ENCODE results near the gene AP1B1.
"Not testable (repeated sequence)": the region's sequence is repeated elsewhere in the genome, so short reads cannot be mapped to it uniquely, and the experiment has no call there.

AP1B1 gene

DNA sequence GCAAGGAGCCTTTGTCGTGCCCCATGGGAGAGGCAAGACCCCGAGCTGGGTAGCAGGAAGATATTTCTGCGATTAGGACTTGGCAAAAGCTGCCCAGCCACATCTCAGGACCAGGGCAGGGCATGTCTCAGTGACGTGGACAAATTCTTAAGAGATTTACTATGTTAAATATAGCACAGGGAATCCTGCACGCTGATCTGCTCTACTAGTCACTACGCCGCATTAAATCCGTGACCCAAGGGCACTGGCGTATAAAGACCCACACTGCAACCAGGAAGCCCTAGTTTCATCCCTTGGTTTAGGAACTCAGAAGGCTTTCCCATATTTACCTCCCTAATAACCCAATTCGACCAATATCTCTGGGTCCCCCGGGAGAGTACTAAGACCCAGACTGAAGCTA, 35.1 kb downstream of the AP1B1 start:
- FAIRE-seq = no peak
- no peak for DNase-seq (ENCODE audit: insufficient read length, low spot score)

DNA sequence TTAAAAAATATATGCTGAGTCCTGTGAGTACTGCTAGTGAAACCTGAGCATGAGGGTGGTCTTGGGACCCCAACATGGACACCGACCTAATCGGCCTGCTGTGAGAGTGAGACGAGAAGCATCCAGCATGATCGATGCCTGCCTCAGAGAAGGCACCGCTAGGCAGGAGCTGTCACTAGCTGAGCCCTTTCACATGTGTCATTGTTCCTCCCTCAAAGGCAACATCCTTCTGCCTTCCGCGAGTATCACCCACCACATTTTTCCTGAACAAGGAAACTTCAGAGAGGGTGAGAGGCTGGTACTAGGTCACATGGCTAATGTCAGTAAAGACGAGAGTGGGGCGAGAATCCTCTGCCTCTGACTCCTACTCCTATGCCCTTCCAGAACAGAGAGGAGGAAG, 35.6 kb downstream of the AP1B1 start:
- no peak for FAIRE-seq
- DNase-seq (ENCODE audit: insufficient read length, low spot score) = no peak

DNA sequence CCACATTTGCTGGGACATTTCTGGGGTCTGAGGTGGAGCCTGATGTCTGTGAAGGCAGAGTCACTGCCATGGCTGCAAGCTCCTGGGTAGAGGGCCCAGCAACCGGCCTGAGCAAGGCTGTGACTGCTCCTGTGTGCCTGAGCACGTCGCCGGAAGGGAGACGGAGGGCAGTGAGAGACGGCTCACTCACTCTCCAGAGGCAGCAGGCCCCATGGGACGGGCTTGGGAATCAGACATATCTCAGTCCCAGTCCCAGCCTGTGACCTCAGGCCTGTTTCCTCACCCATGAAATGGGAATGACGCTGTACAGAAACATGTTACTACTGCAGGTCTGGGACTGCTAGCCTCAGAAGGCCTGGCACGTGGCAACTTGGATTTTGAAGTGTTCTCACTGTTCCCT, 36.5 kb downstream of the AP1B1 start:
- no peak for FAIRE-seq

DNA sequence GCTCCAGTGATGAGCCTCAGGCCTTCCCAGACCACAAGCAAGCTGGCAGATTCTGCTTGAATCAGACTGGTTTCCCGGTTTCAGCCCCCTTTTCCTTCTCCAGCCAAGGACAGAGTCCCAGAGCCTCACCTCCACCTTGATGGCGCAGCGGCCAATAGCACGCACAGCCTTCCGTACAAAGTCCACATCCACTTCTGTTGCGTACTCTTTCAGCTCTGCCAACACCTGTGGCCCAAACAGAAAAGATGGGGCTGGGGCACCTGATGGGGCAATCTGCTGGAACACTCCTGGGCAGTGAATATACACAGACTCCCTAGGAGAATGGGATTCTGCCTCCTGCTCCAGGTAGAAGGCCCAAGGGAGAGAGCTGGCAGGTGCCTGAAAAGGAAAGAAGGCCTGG, 37.3 kb downstream of the AP1B1 start:
- FAIRE-seq = no peak
- no peak for DNase-seq (ENCODE audit: insufficient read length, low spot score)

More for the DNA sequence above, 36.5 kb downstream of the AP1B1 start:
- DNase-seq (ENCODE audit: insufficient read length, low spot score) = no peak

DNA sequence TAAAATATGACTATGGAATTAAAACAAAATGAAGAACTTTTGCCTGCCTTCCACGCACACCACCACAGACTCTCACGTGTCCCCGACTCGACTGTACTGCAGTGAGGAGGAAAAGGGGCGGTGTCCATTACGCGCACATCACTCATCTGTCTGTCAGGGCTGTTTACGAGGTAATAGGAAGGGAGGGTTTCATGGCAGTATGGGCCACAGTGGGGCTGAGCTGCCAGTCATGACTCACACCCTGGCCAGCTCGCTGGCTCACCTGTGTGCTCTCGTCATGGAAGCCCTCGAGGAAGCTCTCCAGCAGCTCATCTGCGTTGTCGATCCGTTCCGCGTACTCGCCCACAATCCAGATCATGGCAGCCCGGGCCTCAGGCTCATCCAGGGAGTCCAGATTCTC, 39.4 kb downstream of the AP1B1 start:
- FAIRE-seq = no peak
- DNase-seq (ENCODE audit: insufficient read length, low spot score) = no peak

DNA sequence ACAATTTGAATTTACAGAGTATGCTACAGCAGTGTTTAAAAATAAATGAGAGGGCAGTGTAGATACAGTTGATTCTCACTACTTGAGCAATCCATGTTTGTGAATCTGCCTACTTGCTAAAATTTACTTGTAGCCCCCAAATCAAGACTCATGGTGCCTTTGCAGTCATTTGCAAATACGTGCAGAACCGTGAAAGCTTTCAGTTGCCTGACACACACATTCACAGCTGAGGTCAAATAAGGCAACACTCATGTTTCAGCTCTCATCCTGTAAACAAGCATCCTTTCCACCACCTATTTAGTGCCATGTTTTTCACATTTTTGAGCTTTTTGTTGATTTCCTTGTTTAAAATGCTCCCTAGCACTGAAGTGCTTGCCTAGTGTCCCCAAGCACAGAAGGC, 40.3 kb downstream of the AP1B1 start:
- no peak for DNase-seq (ENCODE audit: insufficient read length, low spot score)
- FAIRE-seq = no peak

DNA sequence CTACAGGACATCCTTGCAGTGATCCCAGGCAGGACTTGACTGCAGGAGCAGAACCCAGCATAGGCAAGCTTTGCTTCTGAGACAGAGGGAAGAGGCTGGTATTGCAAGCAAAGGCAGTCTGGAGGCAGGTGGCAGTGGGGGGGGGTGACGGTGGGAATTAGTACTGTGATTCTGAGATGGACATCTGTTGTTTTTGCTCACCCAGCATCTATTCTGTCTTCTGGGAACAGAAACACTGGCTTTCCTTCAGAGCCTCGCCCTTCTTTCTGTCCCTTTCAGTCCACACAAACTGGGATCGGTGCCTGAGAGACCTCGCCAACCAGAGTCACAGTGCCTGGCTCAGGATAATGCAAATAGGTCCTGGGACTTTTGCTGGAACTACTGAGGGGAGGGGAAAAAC, 41.7 kb downstream of the AP1B1 start:
- no peak for DNase-seq (ENCODE audit: insufficient read length, low spot score)

DNA sequence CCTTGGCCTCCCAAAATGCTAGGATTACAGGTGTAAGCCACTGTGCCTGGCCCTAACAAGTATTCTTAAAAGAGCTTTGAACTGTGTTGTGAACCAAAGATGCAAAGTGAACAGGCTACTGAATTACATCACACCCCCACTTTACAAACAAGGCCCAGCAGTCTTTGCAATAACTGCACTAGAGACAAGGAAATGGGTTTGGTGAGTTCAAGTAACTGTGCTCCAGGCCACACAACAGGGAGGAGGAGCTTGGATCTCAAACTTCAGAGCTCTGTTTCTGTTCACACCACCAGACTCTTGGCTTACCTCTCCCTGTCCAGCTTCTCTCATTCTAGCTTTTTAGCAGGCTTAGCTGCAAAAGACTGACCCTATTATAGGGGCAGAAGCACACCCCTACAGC, 42.4 kb downstream of the AP1B1 start:
- FAIRE-seq (no peak), DNase-seq (ENCODE audit: insufficient read length, low spot score) (no peak)

More for the DNA sequence above, 41.7 kb downstream of the AP1B1 start:
- FAIRE-seq = no peak

DNA sequence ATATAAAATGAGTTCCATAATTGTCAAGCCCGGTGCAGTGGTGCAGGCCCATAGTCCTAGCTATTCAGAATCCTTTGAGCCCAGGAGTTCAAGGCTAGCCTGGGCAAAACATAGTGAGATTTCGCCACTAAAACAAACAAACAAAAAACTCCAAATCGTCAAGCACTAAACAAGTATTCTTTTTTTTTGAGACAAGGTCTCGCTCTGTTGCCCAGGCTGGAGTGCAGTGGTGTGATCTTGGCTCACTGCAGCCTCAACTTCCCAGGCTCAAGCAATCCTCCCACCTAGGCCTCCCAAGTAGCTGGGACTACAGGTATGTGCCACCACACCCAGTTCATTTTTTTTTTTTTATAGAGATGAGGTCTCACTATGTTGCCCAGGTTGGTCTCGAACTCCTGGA, 43.5 kb downstream of the AP1B1 start:
- not testable (repeated sequence) for FAIRE-seq; DNase-seq (ENCODE audit: insufficient read length, low spot score)

DNA sequence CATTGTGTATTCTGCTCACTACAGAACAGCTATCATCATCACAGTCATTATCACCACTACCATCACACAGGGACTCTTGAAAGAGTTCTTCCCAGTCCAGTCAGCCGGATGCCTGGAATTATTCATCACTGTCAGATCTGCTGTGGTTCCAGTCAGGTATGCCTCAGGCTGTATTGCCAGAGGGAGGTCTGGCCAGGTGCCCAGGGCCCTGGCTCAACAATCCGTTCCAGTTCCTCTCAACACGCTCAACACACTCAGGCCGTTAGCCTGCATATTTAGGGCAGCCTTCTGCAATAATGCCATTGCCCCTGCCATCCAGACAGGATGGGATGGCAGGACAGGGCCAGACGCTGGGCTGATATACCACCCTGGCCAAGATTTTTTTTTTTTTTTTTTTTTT, 44.2 kb downstream of the AP1B1 start:
- FAIRE-seq (no peak), DNase-seq (ENCODE audit: insufficient read length, low spot score) (no peak)

DNA sequence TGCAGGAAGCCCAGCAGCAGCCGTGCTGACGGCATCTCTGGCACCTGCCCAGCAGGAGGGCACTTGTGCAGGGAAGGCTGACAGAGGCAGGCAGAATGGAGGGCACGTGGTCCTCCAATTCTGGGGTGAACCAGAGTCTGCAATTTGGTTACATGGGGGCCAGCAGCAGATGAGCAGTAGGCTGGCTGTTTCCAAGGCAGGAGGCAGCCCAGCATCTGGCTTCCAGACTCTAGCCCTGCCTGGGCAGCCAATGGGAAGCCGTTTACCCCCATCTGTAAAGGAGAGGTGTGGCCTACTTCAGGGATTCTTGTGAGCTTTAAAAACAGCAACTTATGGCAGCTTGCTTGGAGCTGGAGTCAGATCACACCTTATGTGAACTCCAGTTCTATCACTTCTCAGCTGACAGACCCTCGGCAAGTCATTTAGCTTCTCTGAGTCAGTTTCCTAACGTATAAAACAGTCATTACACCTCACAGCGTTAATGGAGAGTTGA, 45.0 kb downstream of the AP1B1 start:
- FAIRE-seq = no peak
- no peak for DNase-seq (ENCODE audit: insufficient read length, low spot score)

DNA sequence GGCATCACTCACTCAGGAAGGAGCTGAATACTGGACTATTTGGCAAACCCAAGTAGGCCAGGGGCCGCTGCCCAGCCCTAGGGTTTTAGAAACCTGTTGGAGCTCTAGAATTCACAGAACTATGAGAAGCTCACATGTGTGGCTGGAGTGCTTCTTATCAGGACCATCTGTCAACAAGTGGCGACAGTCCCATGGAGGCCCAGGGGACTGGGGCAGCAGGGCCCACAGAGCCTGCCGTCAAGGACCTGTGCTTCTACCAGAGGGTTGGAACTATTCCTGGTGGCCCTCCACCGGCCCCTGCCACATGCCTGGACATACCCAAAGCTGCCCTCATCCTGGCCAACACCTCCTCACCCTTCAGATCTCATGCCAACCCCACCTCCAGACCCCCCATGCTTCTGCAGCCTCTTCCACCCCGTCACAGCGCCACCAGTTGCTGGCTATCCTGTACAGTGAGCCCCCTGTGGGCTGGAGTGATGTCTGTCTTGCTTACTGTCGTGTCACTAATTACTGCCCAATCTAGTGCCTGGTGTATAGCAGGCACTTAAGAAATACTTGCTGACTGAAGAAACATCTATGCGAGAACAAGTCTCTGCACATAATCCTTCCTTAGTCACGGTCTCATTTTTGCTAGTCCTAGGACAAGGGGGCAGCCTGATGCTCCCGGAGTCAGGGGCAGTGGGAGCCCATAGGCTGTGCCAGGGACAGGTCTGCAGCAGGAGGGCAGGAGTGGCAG, 45.6 kb downstream of the AP1B1 start:
- DNase-seq (ENCODE audit: insufficient read length, low spot score) (no peak), FAIRE-seq (no peak)

DNA sequence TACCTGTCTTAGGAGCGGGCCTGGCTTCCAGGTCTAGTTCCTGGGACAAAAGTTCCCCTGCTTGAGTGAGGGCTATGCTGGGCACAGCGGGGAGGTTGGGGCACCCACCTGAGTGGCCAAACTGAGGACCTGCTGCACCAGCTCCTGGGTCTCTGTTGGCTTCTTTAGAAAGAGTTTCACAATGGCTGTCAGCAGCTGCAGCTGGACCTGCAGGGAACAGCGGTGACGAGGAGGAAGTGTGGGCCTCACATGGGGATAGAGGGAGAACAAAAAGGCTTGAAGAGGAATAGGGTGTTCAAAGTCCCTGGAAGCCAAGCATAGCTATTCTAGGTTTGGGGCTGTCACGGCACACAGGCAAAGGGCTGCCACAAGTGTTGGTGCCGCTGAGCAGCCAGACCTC, 46.2 kb downstream of the AP1B1 start:
- DNase-seq (ENCODE audit: insufficient read length, low spot score) (no peak), FAIRE-seq (no peak)

DNA sequence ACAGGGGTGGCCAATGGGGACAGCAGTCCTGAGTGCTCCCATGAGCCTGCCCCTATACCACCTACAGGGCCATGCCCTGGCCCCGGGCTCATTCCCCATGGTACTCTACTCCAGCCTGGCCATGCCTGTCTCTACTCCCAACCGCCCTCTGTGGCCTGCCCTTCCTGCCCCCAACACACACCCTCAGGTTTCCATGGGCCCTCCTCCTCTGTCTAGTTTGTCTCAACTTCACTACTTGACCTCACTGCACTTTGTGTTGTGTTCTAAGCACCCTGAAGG, 46.6 kb downstream of the AP1B1 start:
- FAIRE-seq (no peak), DNase-seq (ENCODE audit: insufficient read length, low spot score) (no peak)

DNA sequence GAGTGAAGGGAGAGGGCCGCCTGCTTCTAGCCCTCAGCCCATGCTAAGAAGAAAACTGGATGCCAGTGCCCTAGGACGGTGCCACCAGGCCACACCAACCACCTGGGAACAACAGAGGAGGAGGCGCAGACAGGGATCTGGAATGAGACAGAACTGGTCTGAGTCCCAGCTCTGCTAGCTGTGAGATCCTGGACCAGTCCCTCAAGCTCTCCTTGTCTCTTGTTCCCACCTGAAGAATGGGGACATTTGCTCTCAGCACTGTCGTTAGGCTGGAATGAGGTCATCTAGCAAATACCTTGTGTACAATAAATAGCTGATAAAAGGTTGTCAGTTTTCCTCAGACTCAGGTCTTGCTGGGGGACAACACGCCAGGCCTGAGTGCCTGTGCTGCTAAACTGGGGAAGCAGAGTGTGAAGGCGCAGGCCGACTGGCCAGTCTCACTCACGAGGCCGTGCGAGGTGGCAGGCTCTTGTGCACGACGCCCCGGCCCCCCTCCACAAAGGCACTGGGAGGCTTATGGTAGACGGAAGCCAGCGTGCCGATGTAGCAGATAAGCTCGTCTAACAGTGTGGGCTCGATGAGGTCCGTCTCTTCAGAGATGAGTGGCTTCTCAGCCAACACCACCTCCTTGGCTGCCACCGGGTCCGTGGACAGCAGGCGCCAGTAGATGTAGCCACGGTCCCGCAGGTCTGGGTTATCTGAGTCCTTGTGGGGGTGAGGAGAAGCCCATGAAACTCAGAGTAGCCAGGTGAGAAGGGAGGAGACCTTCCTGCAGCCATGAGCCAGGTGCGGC, 47.1 kb downstream of the AP1B1 start:
- DNase-seq (ENCODE audit: insufficient read length, low spot score) = no peak
- no peak for FAIRE-seq

DNA sequence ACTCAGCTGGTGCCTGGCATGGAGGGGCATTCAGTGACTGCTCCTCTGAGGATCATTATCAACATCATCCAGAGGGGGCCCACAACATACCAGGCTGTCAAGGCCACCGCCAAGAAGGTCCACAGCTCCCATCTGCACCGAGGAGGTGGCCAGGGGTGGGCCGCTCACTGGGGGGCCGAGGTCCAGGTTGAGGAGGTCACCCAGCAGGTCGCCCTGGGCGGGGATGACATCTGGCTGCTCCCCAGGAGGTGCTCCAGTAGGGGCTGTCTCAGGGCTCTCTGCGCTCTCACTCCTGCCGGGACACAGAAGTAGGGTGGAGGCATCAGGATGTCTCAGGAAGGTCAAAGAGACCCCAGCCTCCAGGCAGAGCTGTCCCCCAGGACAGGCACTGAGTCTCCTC, 47.8 kb downstream of the AP1B1 start:
- DNase-seq (ENCODE audit: insufficient read length, low spot score) = no peak
- FAIRE-seq = no peak

DNA sequence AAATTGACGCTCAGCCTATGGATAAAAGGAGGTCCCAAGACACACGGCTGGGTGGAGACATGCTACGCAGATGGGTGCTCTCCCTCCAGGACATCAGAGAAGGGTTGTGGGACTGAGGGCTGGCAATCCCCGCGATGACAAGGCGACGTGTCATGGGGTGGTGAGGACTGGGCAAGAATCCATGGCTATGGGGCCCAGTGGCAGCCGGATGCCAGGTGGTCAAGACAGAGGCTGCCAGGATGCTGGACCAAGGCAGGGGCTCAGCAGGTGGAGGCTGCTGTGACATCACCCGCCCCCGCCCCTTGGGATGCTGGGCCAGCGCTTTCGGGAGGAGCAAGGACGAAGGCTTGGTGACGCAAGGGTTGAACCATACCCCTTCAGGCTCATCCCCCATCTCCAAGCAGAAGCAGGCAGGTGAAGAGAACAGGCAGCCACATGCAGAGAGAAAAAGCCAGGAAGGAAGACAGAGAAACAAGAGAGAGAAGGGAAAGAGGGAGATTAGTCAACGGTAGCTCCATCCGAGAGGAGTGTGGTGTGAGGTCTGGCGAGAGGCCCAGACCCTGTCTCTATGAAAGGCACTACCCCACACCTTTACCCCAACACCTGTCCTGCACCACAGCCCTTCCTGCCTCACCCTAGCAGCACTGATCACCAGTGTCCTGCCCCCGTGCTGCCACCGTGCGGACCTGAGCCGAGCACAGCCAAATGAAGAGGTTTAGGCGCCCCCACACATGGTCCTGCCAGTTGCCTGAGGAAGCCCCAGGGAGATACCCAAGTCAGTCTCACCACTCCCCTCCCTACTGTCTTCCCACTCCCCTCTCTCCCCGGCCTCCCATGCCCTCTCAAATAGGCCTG, 48.8 kb downstream of the AP1B1 start:
- FAIRE-seq (no peak), DNase-seq (ENCODE audit: insufficient read length, low spot score) (no peak)

DNA sequence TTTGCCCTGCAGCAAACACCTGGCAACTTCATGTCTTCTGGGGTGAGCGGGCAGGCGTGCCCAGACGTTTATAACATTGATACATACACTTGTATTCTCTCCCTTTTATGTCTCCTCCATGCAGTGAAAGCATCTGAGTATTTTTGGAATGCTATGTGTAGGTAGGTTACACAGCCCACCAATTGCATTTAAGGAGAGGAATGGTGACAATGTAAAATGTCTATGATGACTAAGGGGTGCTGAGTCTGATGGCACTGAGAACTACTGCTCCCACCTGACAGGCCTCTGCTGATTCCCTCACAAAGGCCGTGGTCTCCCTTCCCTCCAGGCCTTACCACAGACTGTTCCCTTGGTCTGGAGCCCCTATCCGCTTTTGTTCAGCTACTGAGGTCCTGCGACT, 50.0 kb downstream of the AP1B1 start:
- FAIRE-seq = no peak
- DNase-seq (ENCODE audit: insufficient read length, low spot score) = no peak

DNA sequence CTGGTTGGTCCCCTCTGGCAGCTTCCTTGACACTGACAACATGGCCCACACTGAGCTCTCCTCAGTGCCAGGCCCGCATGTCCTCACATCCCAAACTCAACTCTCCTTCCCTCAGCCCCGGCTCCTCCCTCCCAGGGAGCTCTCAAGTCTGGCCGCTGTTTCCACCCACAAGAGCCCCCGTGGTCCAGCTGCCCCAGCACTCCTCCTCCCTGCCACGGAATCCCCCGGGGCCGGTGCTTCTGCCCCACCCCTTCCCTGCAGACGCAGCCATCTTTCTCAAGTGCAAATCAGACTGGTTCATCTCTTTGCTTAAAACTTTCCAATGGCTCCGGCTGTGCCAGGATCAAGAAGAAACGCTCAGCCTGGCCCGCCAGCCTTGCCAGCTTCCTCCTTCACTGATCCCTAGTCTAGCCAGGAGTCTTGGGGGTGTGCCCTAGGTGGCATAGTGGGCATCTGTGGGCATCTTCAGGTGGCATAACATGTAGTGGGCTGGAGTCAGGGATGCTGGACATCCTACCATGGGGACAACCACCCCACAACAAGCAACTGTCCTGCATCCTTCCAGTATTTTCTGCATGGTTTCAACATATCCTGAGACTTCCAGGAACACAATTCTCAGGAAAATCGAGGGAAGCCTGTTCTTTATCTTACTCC, 50.6 kb downstream of the AP1B1 start:
- FAIRE-seq = no peak

DNA sequence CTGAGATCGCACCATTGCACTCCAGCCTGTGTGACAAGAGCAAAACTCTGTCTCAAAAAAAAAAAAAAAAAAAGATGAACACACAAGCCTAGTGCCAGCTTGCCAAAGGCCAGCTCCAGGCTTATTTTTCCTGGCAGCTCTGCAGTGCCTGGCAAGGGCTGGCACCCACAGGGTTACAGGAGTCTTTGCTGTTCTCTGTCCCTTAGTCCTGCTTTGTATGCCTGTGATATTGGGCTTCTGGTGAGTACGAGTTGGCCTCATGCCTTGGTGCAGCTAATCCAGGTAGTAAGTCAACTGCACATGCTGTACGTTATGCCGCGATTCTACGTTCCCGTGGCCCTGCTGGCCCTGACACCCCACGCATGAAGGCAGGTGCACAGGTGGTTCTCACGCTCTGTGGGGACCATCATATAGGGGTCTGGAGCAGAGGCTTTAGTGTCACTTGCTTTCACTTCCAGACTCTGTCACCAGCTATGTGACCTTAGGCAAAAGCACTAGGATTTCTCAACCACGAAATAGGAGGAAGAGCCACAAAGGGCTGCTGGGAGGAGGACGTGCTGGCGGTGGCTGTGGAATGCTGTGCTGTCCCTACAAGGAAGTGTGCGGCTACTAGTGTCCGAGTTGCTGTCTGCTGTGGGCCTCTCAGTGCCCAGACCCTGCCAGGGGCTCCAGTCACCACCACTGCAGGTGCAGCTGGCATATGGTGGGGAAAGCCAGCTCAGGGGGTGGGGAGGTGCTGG, 51.4 kb downstream of the AP1B1 start:
- DNase-seq (ENCODE audit: insufficient read length, low spot score) (no peak), FAIRE-seq (no peak)

More for the DNA sequence above, 50.6 kb downstream of the AP1B1 start:
- no peak for DNase-seq (ENCODE audit: insufficient read length, low spot score)

Data from GM19239 (cell line).